Natural killer cell (primary cell): Measurements from ENCODE around the gene CBX4. TPM values are rescaled to one million over a fixed set of nuclear protein-coding genes. Genes with fewer than 3 reads are reported as not detected.

Source experiments
- ATAC-seq, 3 donors: fragments of 150-1000 bp in 2 of 3; fragments of 200-7000 bp in 1 of 3; cut with Tn5 transposase; 1 replicate in 1 of 3; 2 replicates in 2 of 3; pipeline ENCODE4 v1.10.0; 2021; ENCODE audit warnings: mild to moderate bottlenecking in 2 of 3, moderate library complexity in 2 of 3
- DNase-seq, 2 donors: peaks; one replicate each; pipeline versions ENCODE4 v3.0.0 to v3.0.0-alpha.2; 2013 to 2021; ENCODE audit warnings: mixed read lengths in 1 of 2
- H3K27ac ChIP-seq: one replicate; pipeline ENCODE4 v1.5.1; 2013; ENCODE audit warnings: mild to moderate bottlenecking, low read length
- H3K27me3 ChIP-seq: one replicate; pipeline ENCODE4 v1.6.1; 2013; ENCODE audit warnings: low read length; ENCODE audit not compliant: control insufficient read depth, insufficient read depth
- H3K36me3 ChIP-seq: one replicate; pipeline ENCODE4 v1.6.1; 2013; ENCODE audit warnings: low read length; ENCODE audit not compliant: control insufficient read depth, insufficient read depth
- H3K4me1 ChIP-seq: one replicate; pipeline ENCODE4 v1.6.1; 2013; ENCODE audit warnings: low read length; ENCODE audit not compliant: control insufficient read depth, insufficient read depth
- H3K4me3 ChIP-seq: one replicate; pipeline ENCODE4 v1.5.1; 2013; ENCODE audit warnings: low read length
- H3K9me3 ChIP-seq: one replicate; pipeline ENCODE4 v1.6.1; 2013; ENCODE audit warnings: low read length; ENCODE audit not compliant: control insufficient read depth, insufficient read depth
- H3K27ac Mint-ChIP-seq, 2 donors: one replicate each; pipeline ENCODE4 v1.8.0; 2022; ENCODE audit warnings: mild to moderate bottlenecking in 2 of 2, mixed read lengths in 2 of 2, moderate library complexity in 1 of 2
- H3K27me3 Mint-ChIP-seq, 2 donors: one replicate each; pipeline ENCODE4 v1.8.0; 2022; ENCODE audit warnings: low read depth in 2 of 2, mixed read lengths in 2 of 2
- H3K36me3 Mint-ChIP-seq: one replicate; pipeline ENCODE4 v1.8.0; 2022; ENCODE audit warnings: mixed read lengths
- H3K4me1 Mint-ChIP-seq, 2 donors: one replicate each; pipeline ENCODE4 v1.8.0; 2022; ENCODE audit warnings: mixed read lengths in 2 of 2
- H3K4me3 Mint-ChIP-seq: one replicate; pipeline ENCODE4 v1.8.0; 2022; ENCODE audit warnings: mild to moderate bottlenecking, moderate library complexity, mixed read lengths
- H3K9me3 Mint-ChIP-seq, 2 donors: one replicate each; pipeline ENCODE4 v1.8.0; 2022; ENCODE audit warnings: mixed read lengths in 2 of 2
- CTCF ChIP-seq: fragments of 200-600 bp; IDR thresholded peaks from one replicate; pipeline ENCODE4 v1.8.0; 2022; ENCODE audit warnings: antibody characterized with exemption
- WGBS: methylation state at CpG from one replicate; pipeline ENCODE4 v1.1.7; 2013; ENCODE audit warnings: missing lambda C conversion rate; ENCODE audit not compliant: insufficient coverage; 5-methylcytosine and 5-hydroxymethylcytosine counted together
- intact Hi-C: fragments of 100-400 bp; cut with micrococcal nuclease; formaldehyde crosslinking; loops from one replicate; pipeline ENCODE4 v1.14.2; 2022
- total RNA-seq, 4 donors: library from RNA; stranded (reverse); fragments of 120-200 nt in 1 of 4; gene quantifications; one replicate each; pipeline versions ENCODE4 v1.2.3 to v1.2.4, GENCODE V29; 2013 to 2022

The CBX4 gene
- total RNA-seq, 3 donors from 2014 or later (not counting 1 experiment from before 2014, with no cell fraction given): 147 to 220 (median 217) TPM

DNA sequence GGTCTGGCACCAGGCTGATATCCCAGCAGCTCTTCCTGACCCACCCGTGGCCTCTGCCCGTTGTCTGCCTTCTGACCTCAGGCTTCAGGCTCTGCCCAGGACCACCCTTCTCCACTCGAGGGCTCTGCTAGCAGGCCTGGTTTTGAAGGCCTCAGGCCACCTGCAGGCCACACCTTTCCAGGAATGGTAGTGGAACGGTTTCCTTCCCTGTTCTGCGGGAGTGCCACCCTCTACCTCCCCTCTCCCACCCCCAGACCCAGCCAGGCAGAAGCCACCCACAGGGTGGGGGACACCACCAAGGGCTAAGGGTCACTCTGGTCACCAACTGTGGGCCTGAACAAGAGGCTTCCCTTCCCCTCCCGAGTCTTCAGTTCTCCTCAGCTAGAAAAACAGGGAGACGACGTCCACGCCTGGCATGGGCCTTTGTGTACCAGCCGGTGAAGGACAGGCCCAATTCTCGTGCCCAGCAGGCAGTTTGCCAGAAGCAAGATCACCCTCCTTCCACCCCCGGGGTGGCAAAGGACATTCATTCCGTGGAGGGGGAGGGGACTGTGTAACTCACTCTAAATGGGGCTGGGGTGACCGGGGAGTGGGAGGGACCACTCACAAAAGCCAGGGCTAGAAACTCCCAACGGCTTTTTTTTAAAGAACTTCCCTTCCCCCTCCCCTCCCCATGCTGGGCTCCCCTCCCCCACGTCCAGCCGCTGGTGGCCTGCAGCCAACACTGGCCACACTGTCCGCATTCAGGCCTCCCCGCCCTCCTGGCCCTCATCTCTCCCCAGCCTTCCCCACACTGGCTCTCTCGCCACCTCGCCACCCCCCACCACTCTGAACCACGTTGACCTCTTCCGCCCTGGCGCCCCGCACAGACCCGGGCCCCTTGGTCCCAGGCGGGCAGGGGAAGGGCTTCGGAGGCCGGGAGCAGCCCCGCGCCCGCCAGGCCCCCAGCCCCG is 7.7 kb downstream of the CBX4 start:
- H3K27ac Mint-ChIP-seq: no peak overlapping the region

GRCh38 chr17:79830763-79831264 is 8.4 kb downstream of the CBX4 start:
- H3K36me3 Mint-ChIP-seq: no peaks in the 10 kb centered on the region
- ATAC-seq: no peak
- intact Hi-C loops: no loop called here
- peaks cover 14 to 27% of the 10 kb centered on the region in 2 donors for H3K4me1 Mint-ChIP-seq
- no peak for TF ChIP-seq CTCF
- peaks cover 4% of the 10 kb centered on the region for H3K27me3 ChIP-seq
- peaks cover 32% of the 10 kb centered on the region for H3K4me1 ChIP-seq
- no peak overlapping the region for H3K27ac ChIP-seq
- H3K27me3 Mint-ChIP-seq: peaks cover 8 to 10% of the 10 kb centered on the region in 2 donors
- H3K4me3 Mint-ChIP-seq: peak overlapping the region; percentile 45
- H3K27ac Mint-ChIP-seq: no peak overlapping the region
- H3K36me3 ChIP-seq: peaks cover 19% of the 10 kb centered on the region
- H3K4me3 ChIP-seq: no peak overlapping the region
- no peaks in the 10 kb centered on the region for H3K9me3 ChIP-seq
- no peaks in the 10 kb centered on the region for H3K9me3 Mint-ChIP-seq
- no peak for DNase-seq
- 97% methylated on average over 8 of the region's 8 CpGs for WGBS

More for the DNA sequence above, 7.7 kb downstream of the CBX4 start:
- Mint-ChIP-seq H3K4me3 (peak overlapping the region; percentile 6), H3K9me3 (no peaks in the 10 kb centered on the region), H3K36me3 (no peaks in the 10 kb centered on the region), H3K27me3 (peaks cover 3 to 5% of the 10 kb centered on the region in 2 donors), H3K4me1 (peaks cover 8 to 22% of the 10 kb centered on the region in 2 donors)
- Histone ChIP-seq H3K27ac (no peak overlapping the region), H3K4me1 (peaks cover 32% of the 10 kb centered on the region), H3K27me3 (no peaks in the 10 kb centered on the region), H3K4me3 (no peak overlapping the region), H3K36me3 (peaks cover 22% of the 10 kb centered on the region), H3K9me3 (no peaks in the 10 kb centered on the region)
- no peak for DNase-seq
- TF ChIP-seq CTCF: no peak
- WGBS: 62% methylated on average over 31 of the region's 33 CpGs
- intact Hi-C loops: no loop called here
- ATAC-seq: peak in 1 of 3 donors; percentile 6

GRCh38 chr17:79830303-79830702 is 8.9 kb downstream of the CBX4 start:
- Mint-ChIP-seq H3K27me3 (peaks cover 8 to 14% of the 10 kb centered on the region in 2 donors), H3K4me3 (no peak overlapping the region), H3K9me3 (no peaks in the 10 kb centered on the region), H3K36me3 (no peaks in the 10 kb centered on the region), H3K4me1 (peaks cover 17 to 29% of the 10 kb centered on the region in 2 donors), H3K27ac (no peak overlapping the region)
- no peak for TF ChIP-seq CTCF
- Histone ChIP-seq H3K27me3 (peaks cover 4% of the 10 kb centered on the region), H3K9me3 (no peaks in the 10 kb centered on the region), H3K4me1 (peaks cover 36% of the 10 kb centered on the region), H3K36me3 (peaks cover 16% of the 10 kb centered on the region), H3K27ac (no peak overlapping the region), H3K4me3 (no peak overlapping the region)
- ATAC-seq (no peak), DNase-seq (no peak)
- intact Hi-C loops: no loop called here
- 89% methylated on average over 8 of the region's 8 CpGs for WGBS
